ENCODE results near the gene MEGF6. TPM values are rescaled to one million over a fixed set of nuclear protein-coding genes. Genes with fewer than 3 reads are reported as not detected.

The MEGF6 gene
- total and polyA plus RNA-seq, 9 of the 15 experiments (the other 6 are each of a cell fraction or from before 2014, with no cell fraction given): 0.03 to 1.7 (median 0.24) TPM; not detected in 3

GRCh38 chr1:3623441-3624199, 12.3 kb upstream of the MEGF6 start:
- DNase-seq (ENCODE audit: extremely low read depth in 1 of 4, low spot score in 3 of 4): no peak
- Histone ChIP-seq H3K9me3 (replicated peaks; ENCODE audit: control insufficient read depth, insufficient read depth, low read depth, low read length) (no peaks in the 10 kb centered on the region), H3K4me3 (peak overlapping the region; percentile 95), H3K27me3 (ENCODE audit: control insufficient read depth in 2 of 2, insufficient read depth in 2 of 2, low read length in 2 of 2) (peaks cover 5 to 25% of the 10 kb centered on the region in 2 experiments; a peak in 4 of 5 replicates), H2AFZ (ENCODE audit: low read depth, low read length) (peak overlapping the region; percentile 97), H3K79me2 (ENCODE audit: control insufficient read depth, insufficient read depth, low read length) (no peaks in the 10 kb centered on the region), H3K27ac (ENCODE audit: extremely low read depth, low read depth, low read length) (no peak overlapping the region), H3K4me1 (replicated peaks in 1 of 2; ENCODE audit: control insufficient read depth in 2 of 2, insufficient read depth in 2 of 2, low read length in 2 of 2) (peaks cover 10 to 27% of the 10 kb centered on the region in 2 experiments; a peak in 4 of 5 replicates), H3K4me2 (ENCODE audit: insufficient read depth, low read length) (peak overlapping the region; percentile 92), H3K9me1 (ENCODE audit: control insufficient read depth, insufficient read depth, low read length) (no peaks in the 10 kb centered on the region), H3K36me3 (ENCODE audit: control insufficient read depth, insufficient read depth, low read length) (peaks cover 14% of the 10 kb centered on the region; the same call in 1 of the 3 replicates), H4K20me1 (replicated peaks; ENCODE audit: control insufficient read depth, insufficient read depth, low read length) (peaks cover 7% of the 10 kb centered on the region; the same call in 1 of the 2 replicates), H3K9ac (ENCODE audit: insufficient read depth in 1 of 2, low read depth in 2 of 2, low read length in 2 of 2) (peak overlapping the region; percentile 54 to 91; a peak in 3 of 4 replicates)
- no TSS peak for BruUV-seq (replicated peaks)
- FAIRE-seq: no peak
- WGBS (ENCODE audit: insufficient coverage, low coverage, missing lambda C conversion rate): 9% methylated on average over 23 of the region's 23 CpGs
- ChIA-PET POLR2A (interaction anchor here (0.6 to 0.7 kb wide), 2 partner anchors 25 to 171 kb away, joined by 4 read pairs; no protein-coding TSS in a partner anchor), CTCF (ENCODE audit: low intra/inter-chr PET ratio) (interaction anchor here (0.7 kb wide), 1 partner anchor 134 kb away, joined by 3 read pairs; no protein-coding TSS in a partner anchor)
- no peak for ATAC-seq
- in situ Hi-C loops (cut with MboI) (loop anchor here (5.0 kb wide), 1 partner anchor 181 kb away; no protein-coding TSS in a partner anchor), intact Hi-C loops (cut with micrococcal nuclease) (no loop called here)
- no peak for TF ChIP-seq SNAPC5 (CRISPR knock-in tag; IDR thresholded peaks at IDR 0.05)
- TF ChIP-seq ARID1B (IDR thresholded peaks at IDR 0.05): no peak
- TF ChIP-seq PTRF (tag; IDR thresholded peaks at IDR 0.05): no peak
- TF ChIP-seq ZFX (CRISPR knock-in tag; IDR thresholded peaks at IDR 0.05): 0 out of 2 replicates have a peak, but pooled peaks have one; percentile 17
- no peak for TF ChIP-seq L3MBTL2 (IDR thresholded peaks at IDR 0.05)
- no peak for TF ChIP-seq EGR1 (conservative IDR thresholded peaks at IDR 0.05)
- no peak for TF ChIP-seq ASH1L (IDR thresholded peaks at IDR 0.05; ENCODE audit: borderline replicate concordance, low read depth, partially characterized antibody)
- no peak for TF ChIP-seq KLF16 (IDR thresholded peaks at IDR 0.05)
- TF ChIP-seq MLX (CRISPR knock-in tag; conservative IDR thresholded peaks at IDR 0.05): no peak
- TF ChIP-seq PRDM10 (IDR thresholded peaks at IDR 0.05; ENCODE audit: partially characterized antibody): peak; percentile 36
- peak; percentile 41; the same call in 1 of the 2 replicates for TF ChIP-seq ZC3H4 (CRISPR knock-in tag; IDR thresholded peaks at IDR 0.05; ENCODE audit: borderline replicate concordance)
- TF ChIP-seq MYC (IDR thresholded peaks at IDR 0.05; ENCODE audit: low read depth, low read length): no peak
- no peak for TF ChIP-seq MYC (CRISPR knock-in tag; IDR thresholded peaks at IDR 0.05; ENCODE audit: borderline replicate concordance, low read depth)

Data from K562 (cell line).